Measurements from ENCODE around the gene FAM8A1. TPM values are rescaled to one million over a fixed set of nuclear protein-coding genes. Genes with fewer than 3 reads are reported as not detected.
A peak's percentile ranks its signal among the peaks of the same experiment; 100 is the strongest.

The FAM8A1 gene
- total and polyA plus RNA-seq, 2 of the 13 experiments (the other 11 are each of a cell fraction or from before 2014, with no cell fraction given), result 30.5 to 34.3 TPM

DNA sequence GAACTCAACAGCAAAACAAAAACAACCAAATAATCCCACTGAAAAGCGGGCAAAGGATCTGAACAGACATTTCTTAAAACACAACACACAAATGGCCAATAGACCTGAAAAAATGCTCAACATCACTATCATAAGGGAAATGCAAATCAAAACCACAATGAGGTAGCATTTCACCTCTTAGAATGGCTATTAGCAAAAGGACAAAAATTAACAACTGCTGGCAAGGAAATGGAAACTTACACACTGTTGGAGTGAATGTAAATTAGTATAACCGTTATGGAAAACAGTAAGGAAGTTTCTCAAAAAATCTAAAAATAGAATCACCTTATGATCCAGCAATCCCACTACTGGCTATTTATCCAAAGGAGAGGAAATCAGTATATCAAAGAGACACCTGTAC, 20.9 kb downstream of the FAM8A1 start:
- no TSS peak for BruUV-seq (replicated peaks)
- ATAC-seq, result no peak
- ChIA-PET POLR2A (no interaction called here), CTCF (ENCODE audit: low intra/inter-chr PET ratio, low total read pairs) (no interaction called here)
- WGBS (ENCODE audit: low lambda C conversion rate), result 94% methylated on average over 2 of the region's 2 CpGs
- Histone ChIP-seq H3K4me2 (ENCODE audit: low read depth, low read length) (no peak overlapping the region), H3K4me3 (replicated peaks in 1 of 3; ENCODE audit: insufficient read depth in 1 of 3, low read depth in 2 of 3, low read length in 3 of 3) (no peak overlapping the region), H4K20me1 (ENCODE audit: insufficient read depth, low read length) (no peaks in the 10 kb centered on the region), H3K9ac (ENCODE audit: insufficient read depth, low read depth, low read length) (no peak overlapping the region), H3K27me3 (ENCODE audit: control insufficient read depth in 1 of 2, insufficient read depth in 2 of 2, low read length in 2 of 2) (no peaks in the 10 kb centered on the region), H3K27ac (ENCODE audit: extremely low read length, insufficient read depth, low read length) (no peak overlapping the region), H3K9me3 (ENCODE audit: low read length) (no peaks in the 10 kb centered on the region), H2AFZ (ENCODE audit: low read length) (no peak overlapping the region), H3K36me3 (replicated peaks in 1 of 2; ENCODE audit: control insufficient read depth in 1 of 2, insufficient read depth in 2 of 2, low read length in 2 of 2) (peaks cover 12 to 80% of the 10 kb centered on the region in 2 experiments), H3K79me2 (ENCODE audit: insufficient read depth, low read length) (peaks cover 9% of the 10 kb centered on the region), H3K4me1 (ENCODE audit: insufficient read depth, low read length) (no peaks in the 10 kb centered on the region)
- TF ChIP-seq NFYC (CRISPR knock-in tag; IDR thresholded peaks at IDR 0.05) (no peak), NFE2L2 (IDR thresholded peaks at IDR 0.05; ENCODE audit: low read length) (no peak)
- in situ Hi-C loops (cut with HindIII; ENCODE audit: extremely low pct_ligation_motif_present, low pct_unique_long_range_greater_than_20kb), result no loop called here
- no peak for FAIRE-seq
- intact Hi-C loops (cut with micrococcal nuclease; ENCODE audit: unreplicated experiment), result no loop called here
- no peak for DNase-seq (ENCODE audit: low spot score)

DNA sequence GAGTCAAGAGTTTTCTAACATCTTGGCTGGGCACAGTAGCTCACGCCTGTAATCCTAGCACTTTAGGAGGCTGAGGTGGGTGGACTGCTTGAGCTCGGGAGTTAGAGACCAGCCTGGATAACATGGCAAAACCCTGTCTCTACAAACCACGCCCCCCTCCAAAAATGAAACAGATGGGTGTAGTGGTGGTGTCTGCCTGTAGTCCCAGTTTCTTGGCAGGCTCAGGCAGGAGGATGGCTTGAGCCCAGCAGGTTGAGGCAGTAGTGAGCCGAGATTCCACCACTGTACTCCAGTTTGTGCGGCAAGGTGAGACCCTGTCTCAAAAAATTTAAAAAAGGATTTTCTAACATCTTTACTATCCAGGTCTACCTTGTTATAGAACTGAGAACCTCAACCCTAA, 22.0 kb downstream of the FAM8A1 start:
- no peak for FAIRE-seq
- peaks cover 9% of the 10 kb centered on the region for H3K79me2 ChIP-seq (ENCODE audit: insufficient read depth, low read length)
- H3K36me3 ChIP-seq (replicated peaks in 1 of 2; ENCODE audit: control insufficient read depth in 1 of 2, insufficient read depth in 2 of 2, low read length in 2 of 2), result peaks cover 13 to 82% of the 10 kb centered on the region in 2 experiments
- WGBS (ENCODE audit: low lambda C conversion rate), result 96% methylated on average over 5 of the region's 5 CpGs
- peak; percentile 43; the same call in 2 of the 3 replicates for ATAC-seq
- H3K9ac ChIP-seq (ENCODE audit: insufficient read depth, low read depth, low read length), result no peak overlapping the region
- no peak overlapping the region for H2AFZ ChIP-seq (ENCODE audit: low read length)
- ChIA-PET CTCF (ENCODE audit: low intra/inter-chr PET ratio, low total read pairs) (no interaction called here), POLR2A (no interaction called here)
- H3K9me3 ChIP-seq (ENCODE audit: low read length), result no peaks in the 10 kb centered on the region
- H3K27me3 ChIP-seq (ENCODE audit: control insufficient read depth in 1 of 2, insufficient read depth in 2 of 2, low read length in 2 of 2), result no peaks in the 10 kb centered on the region
- H4K20me1 ChIP-seq (ENCODE audit: insufficient read depth, low read length), result no peaks in the 10 kb centered on the region
- no peak overlapping the region for H3K4me3 ChIP-seq (replicated peaks in 1 of 3; ENCODE audit: insufficient read depth in 1 of 3, low read depth in 2 of 3, low read length in 3 of 3)
- BruUV-seq (replicated peaks), result TSS peak; percentile 13
- H3K27ac ChIP-seq (ENCODE audit: extremely low read length, insufficient read depth, low read length), result no peak overlapping the region
- DNase-seq (ENCODE audit: low spot score), result no peak
- in situ Hi-C loops (cut with HindIII; ENCODE audit: extremely low pct_ligation_motif_present, low pct_unique_long_range_greater_than_20kb), result no loop called here
- no peak overlapping the region for H3K4me2 ChIP-seq (ENCODE audit: low read depth, low read length)
- H3K4me1 ChIP-seq (ENCODE audit: insufficient read depth, low read length), result no peaks in the 10 kb centered on the region
- intact Hi-C loops (cut with micrococcal nuclease; ENCODE audit: unreplicated experiment), result no loop called here
- TF ChIP-seq FOXK2 (IDR thresholded peaks at IDR 0.05) (no peak), ZNF333 (CRISPR knock-in tag; IDR thresholded peaks at IDR 0.05; ENCODE audit: borderline replicate concordance) (no peak), GPN1 (CRISPR knock-in tag; IDR thresholded peaks at IDR 0.05; ENCODE audit: borderline replicate concordance) (no peak), HMG20A (CRISPR knock-in tag; IDR thresholded peaks at IDR 0.05; ENCODE audit: borderline replicate concordance) (no peak), STAT5B (CRISPR knock-in tag; IDR thresholded peaks at IDR 0.05) (no peak), ZNF777 (CRISPR knock-in tag; IDR thresholded peaks at IDR 0.05) (no peak), SALL1 (CRISPR knock-in tag; IDR thresholded peaks at IDR 0.05) (no peak), ZBTB38 (CRISPR knock-in tag; IDR thresholded peaks at IDR 0.05) (no peak), NR2C2 (CRISPR knock-in tag; IDR thresholded peaks at IDR 0.05; ENCODE audit: borderline replicate concordance) (no peak)
- TF ChIP-seq, protein P1, sequence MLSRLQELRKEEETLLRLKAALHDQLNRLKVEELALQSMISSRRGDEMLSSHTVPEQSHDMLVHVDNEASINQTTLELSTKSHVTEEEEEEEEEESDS (CRISPR knock-in tag; IDR thresholded peaks at IDR 0.05; ENCODE audit: borderline replicate concordance), result no peak
- TF ChIP-seq, protein P2, sequence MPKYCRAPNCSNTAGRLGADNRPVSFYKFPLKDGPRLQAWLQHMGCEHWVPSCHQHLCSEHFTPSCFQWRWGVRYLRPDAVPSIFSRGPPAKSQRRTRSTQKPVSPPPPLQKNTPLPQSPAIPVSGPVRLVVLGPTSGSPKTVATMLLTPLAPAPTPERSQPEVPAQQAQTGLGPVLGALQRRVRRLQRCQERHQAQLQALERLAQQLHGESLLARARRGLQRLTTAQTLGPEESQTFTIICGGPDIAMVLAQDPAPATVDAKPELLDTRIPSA (CRISPR knock-in tag; IDR thresholded peaks at IDR 0.05; ENCODE audit: borderline replicate concordance), result no peak
- TF ChIP-seq, protein P3, sequence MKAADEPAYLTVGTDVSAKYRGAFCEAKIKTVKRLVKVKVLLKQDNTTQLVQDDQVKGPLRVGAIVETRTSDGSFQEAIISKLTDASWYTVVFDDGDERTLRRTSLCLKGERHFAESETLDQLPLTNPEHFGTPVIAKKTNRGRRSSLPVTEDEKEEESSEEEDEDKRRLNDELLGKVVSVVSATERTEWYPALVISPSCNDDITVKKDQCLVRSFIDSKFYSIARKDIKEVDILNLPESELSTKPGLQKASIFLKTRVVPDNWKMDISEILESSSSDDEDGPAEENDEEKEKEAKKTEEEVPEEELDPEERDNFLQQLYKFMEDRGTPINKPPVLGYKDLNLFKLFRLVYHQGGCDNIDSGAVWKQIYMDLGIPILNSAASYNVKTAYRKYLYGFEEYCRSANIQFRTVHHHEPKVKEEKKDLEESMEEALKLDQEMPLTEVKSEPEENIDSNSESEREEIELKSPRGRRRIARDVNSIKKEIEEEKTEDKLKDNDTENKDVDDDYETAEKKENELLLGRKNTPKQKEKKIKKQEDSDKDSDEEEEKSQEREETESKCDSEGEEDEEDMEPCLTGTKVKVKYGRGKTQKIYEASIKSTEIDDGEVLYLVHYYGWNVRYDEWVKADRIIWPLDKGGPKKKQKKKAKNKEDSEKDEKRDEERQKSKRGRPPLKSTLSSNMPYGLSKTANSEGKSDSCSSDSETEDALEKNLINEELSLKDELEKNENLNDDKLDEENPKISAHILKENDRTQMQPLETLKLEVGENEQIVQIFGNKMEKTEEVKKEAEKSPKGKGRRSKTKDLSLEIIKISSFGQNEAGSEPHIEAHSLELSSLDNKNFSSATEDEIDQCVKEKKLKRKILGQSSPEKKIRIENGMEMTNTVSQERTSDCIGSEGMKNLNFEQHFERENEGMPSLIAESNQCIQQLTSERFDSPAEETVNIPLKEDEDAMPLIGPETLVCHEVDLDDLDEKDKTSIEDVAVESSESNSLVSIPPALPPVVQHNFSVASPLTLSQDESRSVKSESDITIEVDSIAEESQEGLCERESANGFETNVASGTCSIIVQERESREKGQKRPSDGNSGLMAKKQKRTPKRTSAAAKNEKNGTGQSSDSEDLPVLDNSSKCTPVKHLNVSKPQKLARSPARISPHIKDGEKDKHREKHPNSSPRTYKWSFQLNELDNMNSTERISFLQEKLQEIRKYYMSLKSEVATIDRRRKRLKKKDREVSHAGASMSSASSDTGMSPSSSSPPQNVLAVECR (CRISPR knock-in tag; IDR thresholded peaks at IDR 0.05; ENCODE audit: borderline replicate concordance), result no peak
